HEK293 (cell line): ENCODE data around the gene HEPACAM.

Experiments used
- CTCF ChIA-PET: fragments of 350-600 bp; formaldehyde crosslinking; extraction: SDS; loops from one replicate; lab custom pipeline; 2021; ENCODE audit warnings: antibody characterized with exemption; lab: Yijun Ruan, JAX
- POLR2A ChIA-PET: fragments of 300-600 bp; formaldehyde crosslinking; extraction: SDS; loops from one replicate; lab custom pipeline; 2020; ENCODE audit warnings: antibody characterized with exemption, inconsistent platforms; lab: Yijun Ruan, JAX
- H3K27ac ChIP-seq: fragments of 200-500 bp; sonication (Bioruptor generic); 2 replicates; pipeline ENCODE4 v1.5.1; 2014; ENCODE audit warnings: low read depth, low read length, control low read depth, inconsistent platforms; ENCODE audit errors: extremely low read depth
- H3K36me3 ChIP-seq, 2 experiments: fragments of 200-500 bp in 1 of 2; sonication (Bioruptor generic) in 1 of 2; 1 replicate in 1 of 2; 2 replicates in 1 of 2; pipeline ENCODE4 v1.5.1; 2014 to 2017; ENCODE audit warnings: inconsistent platforms in 2 of 2, low read length in 2 of 2; ENCODE audit not compliant: control insufficient read depth in 2 of 2, insufficient read depth in 1 of 2
- H3K4me1 ChIP-seq: fragments of 200-500 bp; sonication (Bioruptor generic); 2 replicates; pipeline ENCODE4 v1.5.1; 2014; ENCODE audit warnings: mild to moderate bottlenecking, low read length, inconsistent platforms; ENCODE audit not compliant: control insufficient read depth, insufficient read depth
- H3K4me3 ChIP-seq: 2 replicates; pipeline ENCODE4 v1.5.1; 2011; ENCODE audit warnings: low read depth, mild to moderate bottlenecking, control low read depth, low read length, moderate library complexity
- H3K9me3 ChIP-seq: fragments of 200-500 bp; sonication (Bioruptor generic); 2 replicates; pipeline ENCODE4 v1.5.1; 2014; ENCODE audit warnings: low read depth, low read length, inconsistent platforms; ENCODE audit not compliant: control insufficient read depth, insufficient read depth
- BCL6B ChIP-seq: fragments of 450-650 bp; formaldehyde crosslinking; IDR thresholded peaks from 2 replicates; pipeline ENCODE4 v1.5.1; 2017; ENCODE audit warnings: missing biosample characterization, missing genetic modification characterization
- ELK4 ChIP-seq: IDR thresholded peaks from 2 replicates; pipeline ENCODE4 v1.6.1; 2011; ENCODE audit warnings: mild to moderate bottlenecking, low read depth, low read length, borderline replicate concordance
- GFI1B ChIP-seq: fragments of 450-650 bp; formaldehyde crosslinking; IDR thresholded peaks from 2 replicates; pipeline ENCODE4 v1.5.1; 2016; ENCODE audit warnings: missing biosample characterization, missing genetic modification characterization
- KLF8 ChIP-seq: fragments of 450-650 bp; formaldehyde crosslinking; IDR thresholded peaks from 2 replicates; pipeline ENCODE4 v1.5.1; 2016; ENCODE audit warnings: missing biosample characterization, missing genetic modification characterization
- PBX3 ChIP-seq: sonication (generic); formaldehyde crosslinking; IDR thresholded peaks from 2 replicates; pipeline ENCODE4 v1.8.1; 2022; ENCODE audit warnings: mild to moderate bottlenecking, moderate library complexity, missing genetic modification reagents
- PRDM4 ChIP-seq: fragments of 450-650 bp; formaldehyde crosslinking; IDR thresholded peaks from 2 replicates; pipeline ENCODE4 v1.5.1; 2017; ENCODE audit warnings: missing biosample characterization, missing genetic modification characterization
- SALL2 ChIP-seq: fragments of 450-650 bp; formaldehyde crosslinking; IDR thresholded peaks from 2 replicates; pipeline ENCODE4 v1.5.0; 2017; ENCODE audit warnings: missing biosample characterization, mild to moderate bottlenecking, missing genetic modification characterization, borderline replicate concordance
- SP3 ChIP-seq: fragments of 450-650 bp; formaldehyde crosslinking; IDR thresholded peaks from 2 replicates; pipeline ENCODE4 v1.5.1; 2016; ENCODE audit warnings: missing biosample characterization, missing genetic modification characterization
- ZBTB21 ChIP-seq: fragments of 450-650 bp; formaldehyde crosslinking; IDR thresholded peaks from 2 replicates; pipeline ENCODE4 v1.5.1; 2017; ENCODE audit warnings: missing biosample characterization, missing genetic modification characterization
- ZBTB44 ChIP-seq: fragments of 450-650 bp; IDR thresholded peaks from 2 replicates; pipeline ENCODE4 v1.5.1; 2018; ENCODE audit warnings: missing biosample characterization, mild to moderate bottlenecking, missing genetic modification characterization
- ZBTB7A ChIP-seq: fragments of 450-650 bp; formaldehyde crosslinking; IDR thresholded peaks from 2 replicates; pipeline ENCODE4 v1.5.1; 2016; ENCODE audit warnings: low read depth, missing biosample characterization, missing genetic modification characterization
- ZFHX2 ChIP-seq: fragments of 450-650 bp; formaldehyde crosslinking; conservative IDR thresholded peaks from 2 replicates; pipeline ENCODE4 v1.5.1; 2016; ENCODE audit warnings: missing biosample characterization, missing genetic modification characterization
- ZFP3 ChIP-seq: fragments of 450-650 bp; formaldehyde crosslinking; IDR thresholded peaks from 2 replicates; pipeline ENCODE4 v1.5.1; 2016; ENCODE audit warnings: low read depth, missing biosample characterization, missing genetic modification characterization
- ZNF132 ChIP-seq: fragments of 450-650 bp; formaldehyde crosslinking; IDR thresholded peaks from 2 replicates; pipeline ENCODE4 v1.5.1; 2017; ENCODE audit warnings: missing biosample characterization, missing genetic modification characterization, borderline replicate concordance
- ZNF138 ChIP-seq: fragments of 450-650 bp; formaldehyde crosslinking; IDR thresholded peaks from 2 replicates; pipeline ENCODE4 v1.5.1; 2016; ENCODE audit warnings: missing biosample characterization, missing genetic modification characterization, borderline replicate concordance
- ZNF16 ChIP-seq: fragments of 450-650 bp; formaldehyde crosslinking; IDR thresholded peaks from 2 replicates; pipeline ENCODE4 v1.5.1; 2016; ENCODE audit warnings: low read depth, missing biosample characterization, missing genetic modification characterization
- ZNF223 ChIP-seq: fragments of 450-650 bp; formaldehyde crosslinking; IDR thresholded peaks from 2 replicates; pipeline ENCODE4 v1.5.1; 2016; ENCODE audit warnings: missing biosample characterization, missing genetic modification characterization
- ZNF292 ChIP-seq: fragments of 450-650 bp; formaldehyde crosslinking; IDR thresholded peaks from 2 replicates; pipeline ENCODE4 v1.5.1; 2016; ENCODE audit warnings: low read depth, missing biosample characterization, missing genetic modification characterization, borderline replicate concordance
- ZNF311 ChIP-seq: fragments of 450-650 bp; formaldehyde crosslinking; IDR thresholded peaks from 2 replicates; pipeline ENCODE4 v1.5.1; 2017; ENCODE audit warnings: missing biosample characterization, missing genetic modification characterization, borderline replicate concordance
- ZNF362 ChIP-seq: fragments of 450-650 bp; formaldehyde crosslinking; IDR thresholded peaks from 2 replicates; pipeline ENCODE4 v1.5.1; 2016; ENCODE audit warnings: missing biosample characterization, missing genetic modification characterization
- ZNF423 ChIP-seq: fragments of 450-650 bp; formaldehyde crosslinking; IDR thresholded peaks from 2 replicates; pipeline ENCODE4 v1.5.1; 2016; ENCODE audit warnings: missing biosample characterization, missing genetic modification characterization
- ZNF426 ChIP-seq: fragments of 450-650 bp; formaldehyde crosslinking; IDR thresholded peaks from 2 replicates; pipeline ENCODE4 v1.5.1; 2017; ENCODE audit warnings: missing biosample characterization, missing genetic modification characterization, mild to moderate bottlenecking, inconsistent platforms, moderate library complexity
- ZNF473 ChIP-seq: fragments of 450-650 bp; formaldehyde crosslinking; IDR thresholded peaks from 2 replicates; pipeline ENCODE4 v1.5.1; 2017; ENCODE audit warnings: missing biosample characterization, missing genetic modification characterization
- ZNF571 ChIP-seq: fragments of 450-650 bp; formaldehyde crosslinking; IDR thresholded peaks from 2 replicates; pipeline ENCODE4 v1.5.0; 2017; ENCODE audit warnings: missing biosample characterization, missing genetic modification characterization
- ZNF654 ChIP-seq: fragments of 450-650 bp; formaldehyde crosslinking; IDR thresholded peaks from 2 replicates; pipeline ENCODE4 v1.5.1; 2016; ENCODE audit warnings: low read depth, missing biosample characterization, missing genetic modification characterization
- ZSCAN23 ChIP-seq: fragments of 450-650 bp; formaldehyde crosslinking; IDR thresholded peaks from 2 replicates; pipeline ENCODE4 v1.5.1; 2016; ENCODE audit warnings: missing biosample characterization, missing genetic modification characterization

Gene HEPACAM

GRCh38 chr11:124890683-124891372 lies 45.0 kb downstream of the HEPACAM start:
- no peak for TF ChIP-seq PBX3
- TF ChIP-seq ZNF423 (tag by site-specific recombination) = no peak
- TF ChIP-seq GFI1B (tag by site-specific recombination) = no peak
- no peak for TF ChIP-seq ZNF292 (tag by site-specific recombination)
- TF ChIP-seq ZNF473 = no peak
- no peak for TF ChIP-seq ZNF16 (tag by site-specific recombination)
- no peak for TF ChIP-seq KLF8 (tag by site-specific recombination)
- no peak for TF ChIP-seq ZSCAN23 (tag by site-specific recombination)
- no peak for TF ChIP-seq ELK4
- TF ChIP-seq ZNF571 (tag by site-specific recombination) = no peak
- TF ChIP-seq SALL2 (tag by site-specific recombination) = no peak
- TF ChIP-seq ZNF311 = no peak
- no peak for TF ChIP-seq ZNF654 (tag by site-specific recombination)
- no peak for TF ChIP-seq ZFP3 (tag by site-specific recombination)
- TF ChIP-seq ZNF138 (tag by site-specific recombination) = no peak
- no peak for TF ChIP-seq ZBTB21
- H3K27ac ChIP-seq = no peak overlapping the region
- H3K4me1 ChIP-seq = no peaks in the 10 kb centered on the region
- H3K4me3 ChIP-seq = no peak overlapping the region
- H3K9me3 ChIP-seq = no peaks in the 10 kb centered on the region
- no peaks in the 10 kb centered on the region for H3K36me3 ChIP-seq
- CTCF ChIA-PET = interaction anchor here (0.7 to 1.6 kb wide), 3 partner anchors 15 to 33 kb away, joined by 3 to 9 read pairs (median 4); no protein-coding TSS in a partner anchor
- POLR2A ChIA-PET = interaction anchor here (1.3 kb wide), 1 partner anchor 14 kb away, joined by 6 read pairs; no protein-coding TSS in a partner anchor

- no peaks in the 10 kb centered on the region for H3K9me3 ChIP-seq
- POLR2A ChIA-PET = interaction anchor here (1.3 kb wide), 1 partner anchor 14 kb away, joined by 6 read pairs; no protein-coding TSS in a partner anchor
- H3K36me3 ChIP-seq = no peaks in the 10 kb centered on the region
- H3K4me3 ChIP-seq = no peak overlapping the region
- CTCF ChIA-PET = interaction anchor here (0.7 kb wide), 1 partner anchor 32 kb away, joined by 4 read pairs; no protein-coding TSS in a partner anchor
- no peak for TF ChIP-seq ZFHX2
- TF ChIP-seq ZNF426 (tag by site-specific recombination) = no peak
- no peak for TF ChIP-seq ZNF362
- no peak for TF ChIP-seq PRDM4 (tag by site-specific recombination)
- no peak for TF ChIP-seq ZBTB7A (tag by site-specific recombination)
- TF ChIP-seq ZFP3 (tag by site-specific recombination) = no peak
- TF ChIP-seq ZNF132 (tag by site-specific recombination) = no peak
- no peak for TF ChIP-seq ZNF223 (tag by site-specific recombination)
- no peak for TF ChIP-seq SP3 (tag by site-specific recombination)
- no peak for TF ChIP-seq ZBTB44
- no peak for TF ChIP-seq BCL6B (tag by site-specific recombination)
- no peak overlapping the region for H3K27ac ChIP-seq
- no peaks in the 10 kb centered on the region for H3K4me1 ChIP-seq
These were observed 45.7 kb downstream of the HEPACAM start for GRCh38 chr11:124890151-124890550.
